ENCODE results near the gene F3. TPM values are rescaled to one million over a fixed set of nuclear protein-coding genes. Genes with fewer than 3 reads are reported as not detected.

F3 gene
- total RNA-seq, 6 experiments from 2014 or later = 150 to 457 (median 176) TPM

GRCh38 chr1:94537254-94537653 lies 4.3 kb downstream of the F3 start:
- Mint-ChIP-seq H3K27me3 (ENCODE audit: insufficient read depth) (peaks cover 4% of the 10 kb centered on the region; the same call in 1 of the 2 replicates), H3K27ac (peak overlapping the region; percentile 52), H3K9me3 (peaks cover 8% of the 10 kb centered on the region), H3K4me3 (peak overlapping the region; percentile 94), H3K4me1 (ENCODE audit: low read depth) (peaks cover 85% of the 10 kb centered on the region), H3K36me3 (ENCODE audit: low read depth) (peaks cover 81% of the 10 kb centered on the region)
- no peak for TF ChIP-seq CTCF (IDR thresholded peaks at IDR 0.05)
- no peak for DNase-seq

- DNase-seq = no peak
- peaks cover 81% of the 10 kb centered on the region for H3K36me3 Mint-ChIP-seq (ENCODE audit: low read depth)
- H3K27me3 Mint-ChIP-seq (ENCODE audit: insufficient read depth) = peaks cover 6% of the 10 kb centered on the region; the same call in 1 of the 2 replicates
- TF ChIP-seq CTCF (IDR thresholded peaks at IDR 0.05) = no peak
- H3K4me3 Mint-ChIP-seq = peak overlapping the region; percentile 94; the same call in 1 of the 2 replicates
- peaks cover 94% of the 10 kb centered on the region for H3K4me1 Mint-ChIP-seq (ENCODE audit: low read depth)
- H3K9me3 Mint-ChIP-seq = peaks cover 6% of the 10 kb centered on the region
- H3K27ac Mint-ChIP-seq = peak overlapping the region; percentile 52
Observed at GRCh38 chr1:94535879-94536278, 5.7 kb downstream of the F3 start.

GRCh38 chr1:94535095-94535494 lies 6.5 kb downstream of the F3 start:
- Mint-ChIP-seq H3K27ac (peak overlapping the region; percentile 57), H3K4me3 (peak overlapping the region; percentile 23; the same call in 1 of the 2 replicates), H3K4me1 (ENCODE audit: low read depth) (peaks cover 94% of the 10 kb centered on the region), H3K27me3 (ENCODE audit: insufficient read depth) (peaks cover 8% of the 10 kb centered on the region; the same call in 1 of the 2 replicates), H3K9me3 (no peaks in the 10 kb centered on the region), H3K36me3 (ENCODE audit: low read depth) (peaks cover 81% of the 10 kb centered on the region)
- no peak for DNase-seq
- no peak for TF ChIP-seq CTCF (IDR thresholded peaks at IDR 0.05)

GRCh38 chr1:94532077-94532476 lies 9.5 kb downstream of the F3 start:
- TF ChIP-seq CTCF (IDR thresholded peaks at IDR 0.05) = peak; percentile 42
- H3K27ac Mint-ChIP-seq = peak overlapping the region; percentile 68
- no peaks in the 10 kb centered on the region for H3K9me3 Mint-ChIP-seq
- no peak overlapping the region; the same call in 1 of the 2 replicates for H3K4me3 Mint-ChIP-seq
- peaks cover 63% of the 10 kb centered on the region for H3K36me3 Mint-ChIP-seq (ENCODE audit: low read depth)
- H3K27me3 Mint-ChIP-seq (ENCODE audit: insufficient read depth) = peaks cover 11% of the 10 kb centered on the region; the same call in 1 of the 2 replicates
- H3K4me1 Mint-ChIP-seq (ENCODE audit: low read depth) = peaks cover 88% of the 10 kb centered on the region
- DNase-seq = no peak

GRCh38 chr1:94531664-94532063 lies 9.9 kb downstream of the F3 start:
- Mint-ChIP-seq H3K4me3 (no peak overlapping the region; the same call in 1 of the 2 replicates), H3K27me3 (ENCODE audit: insufficient read depth) (peaks cover 11% of the 10 kb centered on the region; the same call in 1 of the 2 replicates), H3K36me3 (ENCODE audit: low read depth) (peaks cover 59% of the 10 kb centered on the region), H3K27ac (peak overlapping the region; percentile 68; the same call in 1 of the 2 replicates), H3K9me3 (no peaks in the 10 kb centered on the region), H3K4me1 (ENCODE audit: low read depth) (peaks cover 87% of the 10 kb centered on the region)
- DNase-seq = no peak
- no peak for TF ChIP-seq CTCF (IDR thresholded peaks at IDR 0.05)
